Hematopoietic multipotent progenitor cell treated with erythropoietin and hydrocortisone succinate and interleukin-3 and kit ligand, for 17 days (in vitro differentiated cells): ENCODE measurements around the gene PPIC.
"Not testable (repeated sequence)": the region's sequence is repeated elsewhere in the genome, so short reads cannot be mapped to it uniquely, and the experiment has no call there.

ENCODE experiments used
- DNase-seq: peaks from one replicate; pipeline ENCODE4 v3.0.0-alpha.2; 2015; ENCODE audit warnings: low spot score

PPIC gene

GRCh38 chr5:123007754-123008153 lies 28.8 kb downstream of the PPIC start:
- DNase-seq: no peak

GRCh38 chr5:123007182-123007581 lies 29.3 kb downstream of the PPIC start:
- no peak for DNase-seq

GRCh38 chr5:123001808-123002207 lies 34.7 kb downstream of the PPIC start:
- no peak for DNase-seq

- no peak for DNase-seq
Observed at GRCh38 chr5:123000731-123001130, 35.8 kb downstream of the PPIC start.

GRCh38 chr5:122999947-123000563 lies 36.5 kb downstream of the PPIC start:
- DNase-seq: peak; percentile 26

- DNase-seq: no peak
Observed at GRCh38 chr5:122997294-122997693, 39.2 kb downstream of the PPIC start.

- no peak for DNase-seq
Observed at GRCh38 chr5:122996091-122996490, 40.4 kb downstream of the PPIC start.

- DNase-seq: no peak
Observed at GRCh38 chr5:122985954-122986721, 50.4 kb downstream of the PPIC start.

GRCh38 chr5:122985006-122985700 lies 51.4 kb downstream of the PPIC start:
- no peak for DNase-seq

GRCh38 chr5:122984425-122984824 lies 52.1 kb downstream of the PPIC start:
- no peak for DNase-seq

GRCh38 chr5:122982376-122982775 lies 54.1 kb downstream of the PPIC start:
- DNase-seq: no peak

- no peak for DNase-seq
Observed at GRCh38 chr5:122981846-122982245, 54.7 kb downstream of the PPIC start.

- no peak for DNase-seq
Observed at GRCh38 chr5:122978644-122979297, 57.8 kb downstream of the PPIC start.

- no peak for DNase-seq
Observed at GRCh38 chr5:122978068-122978467, 58.5 kb downstream of the PPIC start.

- no peak for DNase-seq
Observed at GRCh38 chr5:122977319-122977718, 59.2 kb downstream of the PPIC start.

GRCh38 chr5:122974251-122974650 lies 62.3 kb downstream of the PPIC start:
- not testable (repeated sequence) for DNase-seq

- not testable (repeated sequence) for DNase-seq
Observed at GRCh38 chr5:122973759-122974158, 62.8 kb downstream of the PPIC start.
